Subcutaneous abdominal adipose tissue (tissue), 5 donors: ENCODE data around the gene SNX6.
"Not testable (repeated sequence)": the region's sequence is repeated elsewhere in the genome, so short reads cannot be mapped to it uniquely, and the experiment has no call there.

ENCODE experiments used
- H3K27ac ChIP-seq: one replicate; pipeline ENCODE4 v1.7.0; 2013; ENCODE audit warnings: low read depth, mild to moderate bottlenecking, inconsistent platforms, low read length, moderate library complexity
- H3K27me3 ChIP-seq, 5 donors: one replicate each; pipeline ENCODE4 v1.7.0; 2013; ENCODE audit warnings: low read length in 5 of 5, inconsistent platforms in 1 of 5; ENCODE audit not compliant: control insufficient read depth in 5 of 5, insufficient read depth in 4 of 5
- H3K36me3 ChIP-seq, 5 donors: one replicate each; pipeline ENCODE4 v1.7.0; 2013; ENCODE audit warnings: low read length in 5 of 5; ENCODE audit not compliant: control insufficient read depth in 5 of 5, insufficient read depth in 5 of 5
- H3K4me1 ChIP-seq, 5 donors: one replicate each; pipeline ENCODE4 v1.7.0; 2013; ENCODE audit warnings: low read length in 5 of 5, mild to moderate bottlenecking in 3 of 5, moderate library complexity in 1 of 5; ENCODE audit not compliant: control insufficient read depth in 5 of 5, insufficient read depth in 5 of 5
- H3K4me3 ChIP-seq, 5 donors: one replicate each; pipeline ENCODE4 v1.7.0; 2013; ENCODE audit warnings: low read length in 5 of 5, low read depth in 1 of 5
- H3K9ac ChIP-seq, 5 donors: one replicate each; pipeline ENCODE4 v1.7.0; 2013; ENCODE audit warnings: low read length in 5 of 5, mild to moderate bottlenecking in 4 of 5, moderate library complexity in 3 of 5
- H3K9me3 ChIP-seq, 5 donors: one replicate each; pipeline ENCODE4 v1.7.0; 2013; ENCODE audit warnings: low read length in 5 of 5; ENCODE audit not compliant: control insufficient read depth in 5 of 5
- donor health status: healthy.
- donor health status: healthy.
- donor health status: healthy.
- donor health status: healthy.
- donor health status: healthy.

The SNX6 gene

DNA sequence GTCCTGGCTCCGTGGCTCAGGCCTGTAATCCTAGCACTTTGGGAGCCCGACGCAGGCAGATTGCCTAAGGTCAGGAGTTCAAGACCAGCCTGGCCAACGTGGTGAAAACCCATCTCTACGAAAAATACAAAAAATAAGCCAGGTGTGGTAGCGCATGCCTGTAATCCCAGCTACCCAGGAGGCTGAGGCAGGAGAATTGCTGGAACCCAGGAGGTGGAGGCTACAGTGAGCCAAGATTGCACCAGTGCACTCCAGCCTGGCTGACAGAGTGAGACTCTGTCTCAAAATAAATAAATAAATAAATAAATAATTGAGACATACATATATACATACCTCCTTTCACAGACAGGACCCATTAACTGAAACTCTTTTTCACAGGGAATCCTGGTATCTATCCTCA, 91.9 kb downstream of the SNX6 start:
- Histone ChIP-seq H3K9ac (peak overlapping the region; percentile 23 to 99 (median 85)), H3K4me1 (peaks cover 0 to 25% (median 20%) of the 10 kb centered on the region in 5 donors), H3K27ac (peak overlapping the region; percentile 92), H3K36me3 (peaks cover 13 to 24% (median 16%) of the 10 kb centered on the region in 5 donors), H3K4me3 (peak overlapping the region in 2 of 5 donors; percentile 84 to 98)
- H3K9me3 ChIP-seq, H3K27me3 ChIP-seq: not testable (repeated sequence)

- H3K9me3 ChIP-seq, result no peaks in the 10 kb centered on the region
- H3K4me1 ChIP-seq, result peaks cover 0 to 25% (median 20%) of the 10 kb centered on the region in 5 donors
- no peak overlapping the region for H3K4me3 ChIP-seq
- H3K27me3 ChIP-seq, result no peaks in the 10 kb centered on the region
- no peak overlapping the region for H3K27ac ChIP-seq
- H3K9ac ChIP-seq, result peak overlapping the region in 1 of 5 donors; percentile 81
- peaks cover 13 to 28% (median 18%) of the 10 kb centered on the region in 5 donors for H3K36me3 ChIP-seq
Measured at GRCh38 chr14:34537677-34538009, 92.3 kb downstream of the SNX6 start.

DNA sequence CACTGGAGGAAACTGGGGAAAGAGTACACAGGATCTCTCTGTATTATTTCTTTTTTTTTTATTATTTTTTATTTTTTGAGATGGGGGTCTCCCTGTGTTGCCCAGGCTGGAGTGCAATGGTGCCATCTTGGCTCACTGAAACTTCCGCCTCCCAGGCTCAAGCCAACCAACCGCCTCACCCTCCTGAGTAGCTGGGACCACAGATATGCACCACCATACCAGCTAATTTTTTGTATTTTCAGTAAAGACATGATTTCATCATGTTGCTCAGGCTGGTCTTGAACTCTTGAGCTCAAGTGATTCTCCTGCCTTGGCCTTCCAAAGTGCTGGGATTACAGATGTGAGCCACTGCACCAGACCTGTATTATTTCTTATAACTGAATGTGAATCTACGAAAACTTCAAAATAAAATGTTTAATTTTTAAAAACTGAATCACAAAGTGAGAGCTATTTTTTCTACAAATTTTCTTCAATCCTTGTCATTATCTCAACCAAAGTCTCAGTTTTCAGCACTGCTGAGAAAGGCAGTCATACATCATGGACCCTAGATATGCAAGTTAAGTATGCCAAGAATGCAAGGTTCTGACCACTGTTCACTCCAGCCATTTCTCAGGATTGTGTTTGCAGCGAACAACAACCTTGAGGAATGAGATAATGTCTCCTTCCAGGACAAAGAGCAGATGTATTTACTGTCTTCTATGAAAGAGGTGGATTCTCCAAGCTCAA, 92.8 kb downstream of the SNX6 start:
- H3K4me3 ChIP-seq, result no peak overlapping the region
- H3K27ac ChIP-seq, result no peak overlapping the region
- peaks cover 13 to 33% (median 21%) of the 10 kb centered on the region in 5 donors for H3K36me3 ChIP-seq
- no peaks in the 10 kb centered on the region for H3K9me3 ChIP-seq
- H3K27me3 ChIP-seq, result no peaks in the 10 kb centered on the region
- peaks cover 0 to 25% (median 20%) of the 10 kb centered on the region in 5 donors for H3K4me1 ChIP-seq
- peak overlapping the region in 1 of 5 donors; percentile 81 for H3K9ac ChIP-seq

DNA sequence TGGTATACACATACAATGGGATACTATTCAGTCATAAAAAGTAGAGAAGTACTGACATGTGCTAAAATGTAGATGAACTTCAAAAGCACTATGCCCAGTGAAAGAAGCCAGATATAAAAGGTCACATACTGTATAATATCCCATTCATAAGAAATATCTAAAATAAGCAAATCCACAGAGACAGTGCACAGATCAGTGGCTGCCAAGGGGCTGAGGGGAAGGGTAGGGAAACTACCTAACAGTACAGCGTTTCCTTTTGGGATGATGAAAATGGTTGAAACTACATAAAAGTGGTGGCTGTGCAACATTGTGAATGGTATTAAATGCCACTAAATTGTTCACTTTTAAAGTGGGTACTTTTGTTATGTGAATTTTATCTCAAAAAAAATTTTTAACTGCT, 102.4 kb downstream of the SNX6 start:
- no peak overlapping the region for H3K4me3 ChIP-seq
- H3K36me3 ChIP-seq, result peaks cover 29 to 88% (median 71%) of the 10 kb centered on the region in 5 donors
- H3K9me3 ChIP-seq, result no peaks in the 10 kb centered on the region
- H3K27ac ChIP-seq, result no peak overlapping the region
- H3K9ac ChIP-seq, result peak overlapping the region in 1 of 5 donors; percentile 30
- H3K27me3 ChIP-seq, result no peaks in the 10 kb centered on the region
- no peaks in the 10 kb centered on the region for H3K4me1 ChIP-seq

- H3K4me3 ChIP-seq, H3K27me3 ChIP-seq, H3K9me3 ChIP-seq, H3K9ac ChIP-seq, H3K4me1 ChIP-seq, H3K27ac ChIP-seq: not testable (repeated sequence)
- H3K36me3 ChIP-seq, result peaks cover 30 to 93% (median 70%) of the 10 kb centered on the region in 5 donors
Measured at GRCh38 chr14:34524216-34524615, 105.7 kb downstream of the SNX6 start.

DNA sequence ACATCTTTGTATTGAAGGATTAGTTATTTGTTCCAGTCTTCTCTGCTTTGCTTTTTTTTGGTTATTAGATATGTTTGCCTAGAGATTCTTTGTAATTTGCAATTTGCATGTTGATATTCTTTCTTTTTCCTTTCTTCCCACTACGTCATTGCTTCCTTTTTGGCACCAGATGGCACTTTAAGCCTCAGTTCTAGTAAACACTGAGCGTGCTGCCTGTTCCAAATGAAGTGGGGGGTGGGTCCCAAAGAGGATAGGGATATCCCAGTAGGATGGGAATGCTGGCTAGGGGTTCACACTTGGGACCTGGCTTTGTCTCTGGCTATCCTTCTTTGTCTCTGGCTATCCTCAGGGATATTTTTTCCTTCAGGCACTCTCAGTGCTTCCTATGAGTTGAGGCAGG, 107.5 kb downstream of the SNX6 start:
- no peaks in the 10 kb centered on the region for H3K4me1 ChIP-seq
- H3K9me3 ChIP-seq, result no peaks in the 10 kb centered on the region
- no peaks in the 10 kb centered on the region for H3K27me3 ChIP-seq
- no peak overlapping the region for H3K9ac ChIP-seq
- peaks cover 28 to 94% (median 72%) of the 10 kb centered on the region in 5 donors for H3K36me3 ChIP-seq
- no peak overlapping the region for H3K27ac ChIP-seq
- no peak overlapping the region for H3K4me3 ChIP-seq

DNA sequence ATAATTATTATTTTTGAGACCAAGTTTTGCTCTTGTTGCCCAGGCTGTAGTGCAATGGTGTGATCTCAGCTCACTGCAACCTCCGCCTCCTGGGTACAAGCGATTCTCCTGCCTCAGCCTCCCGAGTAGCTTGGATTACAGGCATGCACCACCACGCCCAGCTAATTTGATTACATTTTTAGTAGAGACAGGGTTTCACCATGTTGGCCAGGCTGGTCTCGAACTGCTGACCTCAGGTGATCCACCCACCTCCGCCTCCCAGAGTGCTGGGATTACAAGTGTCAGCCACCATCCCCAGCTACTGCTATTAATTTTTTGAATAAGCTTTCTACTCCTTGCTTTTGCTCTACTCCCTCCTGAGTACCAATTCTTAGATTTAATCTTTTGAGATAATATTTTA, 108.9 kb downstream of the SNX6 start:
- not testable (repeated sequence) for H3K27ac ChIP-seq, H3K9me3 ChIP-seq
- peaks cover 28 to 89% (median 64%) of the 10 kb centered on the region in 5 donors for H3K36me3 ChIP-seq

DNA sequence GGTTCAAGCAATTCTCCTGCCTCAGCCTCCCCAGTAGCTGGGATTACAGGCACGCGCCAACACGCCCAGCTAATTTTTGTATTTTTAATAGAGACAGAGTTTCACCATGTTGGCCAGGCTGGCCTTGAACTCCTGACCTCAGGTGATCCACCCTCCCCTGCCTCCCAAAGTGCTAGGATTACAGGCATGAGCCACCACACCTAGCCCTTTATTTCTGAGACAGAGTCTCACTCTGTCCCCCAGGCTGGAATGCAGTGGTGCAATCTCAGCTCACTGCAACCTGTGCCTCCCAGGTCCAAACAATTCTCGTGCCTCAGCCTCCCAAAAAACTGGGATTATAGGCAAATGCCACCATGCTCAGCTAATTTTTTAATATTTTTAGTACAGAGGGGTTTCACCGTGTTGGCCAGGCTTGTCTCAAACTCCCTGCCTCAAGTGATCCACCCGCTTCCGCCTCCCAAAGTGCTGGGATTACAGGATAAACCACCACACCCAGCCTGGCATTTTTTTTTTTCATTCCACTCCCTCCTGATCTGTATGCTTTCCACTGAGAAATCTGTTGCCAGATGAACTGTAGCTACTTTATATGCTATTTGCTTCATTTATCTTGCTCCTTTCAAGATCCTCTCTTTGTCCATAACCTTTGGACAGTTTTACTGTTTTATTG, 109.5 kb downstream of the SNX6 start:
- not testable (repeated sequence) for H3K9me3 ChIP-seq, H3K9ac ChIP-seq, H3K4me3 ChIP-seq, H3K4me1 ChIP-seq, H3K27ac ChIP-seq, H3K27me3 ChIP-seq
- peaks cover 32 to 91% (median 66%) of the 10 kb centered on the region in 5 donors for H3K36me3 ChIP-seq

More for the DNA sequence above, 108.9 kb downstream of the SNX6 start:
- H3K4me3 ChIP-seq, H3K9ac ChIP-seq, H3K4me1 ChIP-seq, H3K27me3 ChIP-seq: not testable (repeated sequence)
